Cerebellar cortex (tissue), 1 donor: ENCODE measurements around the gene DKKL1.
A peak's percentile ranks its signal among the peaks of the same experiment; 100 is the strongest.
"Not testable (repeated sequence)": the region's sequence is repeated elsewhere in the genome, so short reads cannot be mapped to it uniquely, and the experiment has no call there.

Experiments used
- DNase-seq: peaks from one replicate; pipeline ENCODE4 v3.0.0-alpha.2; 2015; ENCODE audit warnings: low spot score

The DKKL1 gene

GRCh38 chr19:49362048-49362928 lies 1.4 kb upstream of the DKKL1 start, which contains the start of gene TEAD2:
TEAD2 (minus strand) TSS chr19:49362416; CDS start chr19:49360075, 2,341 bp downstream.
- peak; percentile 27 for DNase-seq

- no peak for DNase-seq
Measured at GRCh38 chr19:49362929-49363267, 779 bp upstream of the DKKL1 start.

GRCh38 chr19:49364083-49364737 lies 533 bp downstream of the DKKL1 start:
- no peak for DNase-seq

GRCh38 chr19:49366110-49366509 lies 2.4 kb downstream of the DKKL1 start:
- DNase-seq: no peak

- no peak for DNase-seq
Measured at GRCh38 chr19:49368711-49369358, 5.2 kb downstream of the DKKL1 start.

GRCh38 chr19:49371184-49371583 lies 7.5 kb downstream of the DKKL1 start:
- no peak for DNase-seq

GRCh38 chr19:49373174-49373573 lies 9.5 kb downstream of the DKKL1 start:
- DNase-seq: not testable (repeated sequence)

GRCh38 chr19:49374665-49375434 lies 11.2 kb downstream of the DKKL1 start:
- DNase-seq: no peak

- no peak for DNase-seq
Measured at GRCh38 chr19:49378512-49378911, 14.8 kb downstream of the DKKL1 start.

- no peak for DNase-seq
Measured at GRCh38 chr19:49380391-49380790, 16.7 kb downstream of the DKKL1 start.

- DNase-seq: no peak
Measured at GRCh38 chr19:49382639-49383038, 19.0 kb downstream of the DKKL1 start.

GRCh38 chr19:49383599-49383998 lies 19.9 kb downstream of the DKKL1 start:
- no peak for DNase-seq

GRCh38 chr19:49387936-49388372 lies 24.3 kb downstream of the DKKL1 start, which contains the start of gene KASH5:
KASH5 (plus strand) TSS chr19:49388249; CDS start chr19:49390884, 2,635 bp downstream.
- DNase-seq: peak; percentile 59

- DNase-seq: no peak
Measured at GRCh38 chr19:49389406-49389805, 25.7 kb downstream of the DKKL1 start.

GRCh38 chr19:49390131-49390928 lies 26.7 kb downstream of the DKKL1 start:
- DNase-seq: no peak

- no peak for DNase-seq
Measured at GRCh38 chr19:49390929-49391359, 27.3 kb downstream of the DKKL1 start.

GRCh38 chr19:49391581-49392399 lies 28.1 kb downstream of the DKKL1 start:
- peak; percentile 97 for DNase-seq

- DNase-seq: peak; percentile 18
Measured at GRCh38 chr19:49393881-49394280, 30.2 kb downstream of the DKKL1 start.

- DNase-seq: peak; percentile 83
Measured at GRCh38 chr19:49395581-49396407, 32.1 kb downstream of the DKKL1 start.
